GM12878 (cell line): ENCODE results near the gene PLXNA4.

ENCODE experiments used
- ASH2L ChIP-seq: fragments of 300-600, 200-600 bp; sonication (generic); IDR thresholded peaks from 2 replicates; pipeline ENCODE4 v1.6.1; 2017; ENCODE audit warnings: low read depth, mild to moderate bottlenecking, borderline replicate concordance
- SP1 ChIP-seq: IDR thresholded peaks from one replicate; pipeline ENCODE4 v1.6.1; 2011; ENCODE audit warnings: low read depth, low read length
- SUPT20H ChIP-seq: IDR thresholded peaks from 2 replicates; pipeline ENCODE4 v1.6.1; 2011; ENCODE audit warnings: low read depth, mild to moderate bottlenecking, low read length, moderate library complexity, borderline replicate concordance; ENCODE audit not compliant: control insufficient read depth
- YY1 ChIP-seq: IDR thresholded peaks from 2 replicates; pipeline ENCODE4 v1.6.1; 2011; ENCODE audit warnings: low read depth, mild to moderate bottlenecking, low read length

DNA sequence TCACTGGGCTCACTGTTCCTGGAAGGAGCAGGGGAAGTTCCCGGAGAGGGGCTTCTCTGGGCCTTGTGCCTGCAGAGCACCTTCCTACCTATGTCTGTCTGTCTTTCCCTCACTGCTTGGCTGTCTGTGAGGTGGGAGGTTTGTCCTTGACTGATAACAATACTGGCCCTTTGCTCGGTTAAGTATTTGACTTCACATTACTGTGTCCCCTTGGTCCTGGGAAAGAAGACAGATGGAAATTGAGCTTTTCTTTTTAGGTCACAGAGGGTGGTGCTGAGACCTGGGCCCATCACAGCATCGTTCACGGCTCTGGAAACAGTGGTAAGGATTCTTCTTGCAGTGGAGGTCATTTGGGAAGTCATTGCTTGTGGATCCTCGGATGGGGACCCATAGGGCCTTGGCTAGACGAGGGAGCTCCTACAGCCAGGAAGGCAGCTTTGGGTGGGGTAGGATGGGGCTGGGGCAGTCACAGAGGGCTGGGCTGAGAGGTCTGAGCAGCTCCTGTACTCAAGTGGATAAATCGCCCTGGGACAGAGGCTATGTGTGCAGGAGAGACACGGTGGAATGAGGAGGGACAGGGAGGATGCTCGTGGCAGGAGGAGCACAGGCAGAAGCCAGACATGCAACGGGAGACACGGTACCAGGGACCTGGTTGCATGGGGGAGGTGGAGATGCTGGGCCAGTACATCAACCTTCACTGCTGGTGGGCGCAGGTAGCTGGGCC lies 450.2 kb downstream of the PLXNA4 start:
- TF ChIP-seq SUPT20H (no peak), ASH2L (no peak), YY1 (no peak), SP1 (no peak)
